ENCODE results near the gene KRT84.

The KRT84 gene

DNA sequence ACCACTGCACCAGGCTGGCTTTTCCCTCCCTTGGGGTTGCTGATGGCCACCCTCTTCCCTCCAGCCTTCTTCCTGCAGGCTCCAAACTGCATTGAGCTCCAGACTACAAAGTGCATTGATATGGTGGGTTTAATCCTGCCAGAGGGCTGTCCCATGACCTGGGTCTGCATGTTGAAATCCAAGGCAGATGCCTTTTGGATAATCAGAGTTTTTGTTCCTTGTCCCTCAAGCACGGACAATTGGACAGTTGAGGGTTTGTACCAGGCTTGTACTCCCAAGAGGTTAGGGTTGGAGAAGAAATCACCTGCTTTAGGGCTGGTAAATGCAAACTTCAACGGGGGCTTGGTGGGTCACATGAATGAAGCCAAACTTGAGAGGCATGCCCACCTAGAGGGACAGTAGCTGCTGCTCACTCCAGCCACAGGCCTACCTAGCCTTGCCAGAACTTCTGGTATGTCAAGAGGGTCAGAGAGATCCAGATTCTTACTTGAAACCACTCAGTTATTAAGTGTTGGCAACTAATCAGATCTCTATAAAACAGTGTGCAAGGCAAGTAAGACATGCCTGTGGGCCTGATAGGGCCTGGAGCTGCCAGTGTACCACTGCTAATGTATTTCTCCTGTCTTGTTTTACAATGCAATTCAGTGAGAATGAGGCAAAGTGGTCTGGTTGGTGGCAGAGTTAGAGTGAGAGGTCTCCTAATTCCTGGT is 42.5 kb downstream of the KRT84 start:
- H3K4me1 Mint-ChIP-seq: no peaks in the 10 kb centered on the region
- H3K4me3 Mint-ChIP-seq: no peak overlapping the region
- DNase-seq (ENCODE audit: low spot score in 2 of 2) (no peak), ATAC-seq (ENCODE audit: low read depth) (no peak)
- H3K27ac Mint-ChIP-seq: no peak overlapping the region
- no peaks in the 10 kb centered on the region for H3K36me3 Mint-ChIP-seq
- H3K9me3 Mint-ChIP-seq: peaks cover 2% of the 10 kb centered on the region
- peaks cover 16% of the 10 kb centered on the region for H3K27me3 Mint-ChIP-seq

DNA sequence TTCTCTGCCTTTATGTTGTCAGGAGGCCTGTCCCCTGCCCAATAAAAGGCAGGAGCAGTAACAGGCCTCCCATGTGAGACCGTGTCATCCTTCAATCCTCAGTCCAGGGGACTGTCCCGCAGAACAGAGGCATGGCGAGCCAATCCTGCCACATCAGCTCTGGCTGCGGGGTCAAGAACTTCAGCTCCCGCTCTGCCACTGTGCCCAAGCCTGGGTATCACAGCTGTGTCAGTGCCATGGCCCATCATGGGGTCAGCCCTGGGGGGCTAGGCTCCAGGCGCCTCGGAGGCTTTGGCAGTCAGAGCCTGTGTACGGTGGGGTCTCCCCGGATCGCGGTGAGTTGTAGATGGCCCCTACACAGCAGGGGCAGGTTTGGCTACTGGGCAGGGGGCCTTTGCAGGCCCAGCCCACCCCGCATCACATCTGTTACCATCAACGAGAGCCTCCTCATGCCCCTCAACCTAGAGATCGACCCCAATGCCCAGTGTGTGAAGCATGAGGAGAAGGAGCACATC is 44.3 kb downstream of the KRT84 start:
- Mint-ChIP-seq H3K36me3 (no peaks in the 10 kb centered on the region), H3K4me1 (no peaks in the 10 kb centered on the region), H3K9me3 (peaks cover 5% of the 10 kb centered on the region), H3K27ac (no peak overlapping the region), H3K27me3 (peaks cover 18% of the 10 kb centered on the region), H3K4me3 (no peak overlapping the region)
- DNase-seq (ENCODE audit: low spot score in 2 of 2): no peak
- ATAC-seq (ENCODE audit: low read depth): no peak

DNA sequence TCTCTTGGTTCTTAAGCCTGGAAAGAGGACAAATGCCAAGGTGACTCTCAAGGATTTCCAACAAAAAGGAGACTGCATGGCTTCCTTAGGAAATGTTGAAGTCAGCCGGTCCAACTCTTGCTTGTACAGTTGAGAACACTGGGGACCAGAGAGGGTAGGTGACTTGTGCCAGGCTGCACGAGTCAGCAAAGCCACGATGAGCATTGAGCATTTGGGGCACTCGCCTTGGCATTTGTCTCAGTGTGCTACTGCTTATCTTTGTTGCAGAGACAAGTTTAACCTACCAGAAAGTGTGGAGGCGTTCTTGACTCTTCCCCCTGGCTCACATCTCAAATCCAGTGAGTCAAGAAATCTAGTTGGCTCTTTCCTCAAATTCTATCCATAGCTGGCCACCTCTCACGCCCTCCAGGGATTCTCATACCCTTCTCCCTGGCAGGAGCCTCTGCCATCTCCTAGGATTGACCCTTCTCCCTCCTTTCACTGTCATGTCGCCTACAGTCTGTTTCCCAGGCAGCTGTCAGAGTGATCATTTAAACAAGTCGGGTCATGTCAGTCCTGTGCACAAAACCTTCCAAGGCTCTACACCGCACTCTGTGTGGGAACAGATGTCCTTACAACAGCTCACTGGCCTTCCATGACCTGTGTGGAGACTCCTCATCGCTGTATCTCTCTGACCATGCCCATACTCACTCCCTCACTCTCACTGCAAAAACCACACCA is 47.1 kb downstream of the KRT84 start:
- DNase-seq (ENCODE audit: low spot score in 2 of 2) (no peak), ATAC-seq (ENCODE audit: low read depth) (no peak)
- H3K27me3 Mint-ChIP-seq: peaks cover 24% of the 10 kb centered on the region
- H3K4me1 Mint-ChIP-seq: no peaks in the 10 kb centered on the region
- peaks cover 3% of the 10 kb centered on the region for H3K9me3 Mint-ChIP-seq
- no peak overlapping the region for H3K27ac Mint-ChIP-seq
- no peaks in the 10 kb centered on the region for H3K36me3 Mint-ChIP-seq
- H3K4me3 Mint-ChIP-seq: no peak overlapping the region

DNA sequence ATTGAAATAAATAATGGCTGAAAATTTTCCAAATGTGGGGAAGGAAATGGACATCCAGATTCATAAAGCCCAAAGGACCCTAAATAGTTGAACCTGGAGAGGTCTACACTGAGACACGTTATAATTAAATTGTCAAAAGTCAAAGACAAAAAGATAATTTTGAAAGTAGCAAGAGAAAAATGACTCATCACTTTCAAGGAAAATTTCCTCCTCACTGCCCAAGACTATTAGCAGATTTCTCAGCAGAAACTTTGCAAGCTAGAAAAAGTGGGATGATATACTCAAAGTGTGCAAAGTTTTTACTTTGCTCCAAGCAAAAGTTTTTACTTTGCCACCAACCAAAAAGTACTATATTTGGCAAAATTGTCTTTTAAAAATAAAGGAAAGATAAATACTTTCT is 48.4 kb downstream of the KRT84 start:
- Mint-ChIP-seq H3K4me3 (no peak overlapping the region), H3K36me3 (no peaks in the 10 kb centered on the region), H3K27me3 (peaks cover 25% of the 10 kb centered on the region), H3K9me3 (peaks cover 3% of the 10 kb centered on the region), H3K27ac (no peak overlapping the region), H3K4me1 (no peaks in the 10 kb centered on the region)
- ATAC-seq (ENCODE audit: low read depth) (no peak), DNase-seq (ENCODE audit: low spot score in 2 of 2) (no peak)

DNA sequence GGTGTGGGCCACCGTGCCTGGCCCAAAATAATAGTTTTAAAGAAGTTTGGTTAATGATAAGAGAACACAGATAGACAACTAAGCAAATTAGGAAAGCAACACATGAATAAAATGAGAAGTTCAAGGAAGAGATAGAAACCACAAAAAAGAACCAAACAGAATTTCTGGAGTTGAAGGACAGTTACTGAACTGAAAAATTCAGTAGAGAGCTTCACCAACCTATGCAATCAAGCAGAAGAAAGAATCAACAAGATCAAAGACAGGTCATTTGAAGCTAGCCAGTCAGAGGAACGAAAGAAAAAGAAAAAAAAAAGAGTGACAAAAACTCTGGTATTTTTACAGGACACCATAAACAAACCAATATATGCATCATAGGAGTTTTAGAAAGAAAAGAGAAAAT is 48.8 kb downstream of the KRT84 start:
- Mint-ChIP-seq H3K4me1 (no peaks in the 10 kb centered on the region), H3K27ac (no peak overlapping the region), H3K9me3 (peaks cover 3% of the 10 kb centered on the region), H3K27me3 (peaks cover 27% of the 10 kb centered on the region), H3K4me3 (no peak overlapping the region), H3K36me3 (no peaks in the 10 kb centered on the region)
- DNase-seq (ENCODE audit: low spot score in 2 of 2) (no peak), ATAC-seq (ENCODE audit: low read depth) (no peak)

DNA sequence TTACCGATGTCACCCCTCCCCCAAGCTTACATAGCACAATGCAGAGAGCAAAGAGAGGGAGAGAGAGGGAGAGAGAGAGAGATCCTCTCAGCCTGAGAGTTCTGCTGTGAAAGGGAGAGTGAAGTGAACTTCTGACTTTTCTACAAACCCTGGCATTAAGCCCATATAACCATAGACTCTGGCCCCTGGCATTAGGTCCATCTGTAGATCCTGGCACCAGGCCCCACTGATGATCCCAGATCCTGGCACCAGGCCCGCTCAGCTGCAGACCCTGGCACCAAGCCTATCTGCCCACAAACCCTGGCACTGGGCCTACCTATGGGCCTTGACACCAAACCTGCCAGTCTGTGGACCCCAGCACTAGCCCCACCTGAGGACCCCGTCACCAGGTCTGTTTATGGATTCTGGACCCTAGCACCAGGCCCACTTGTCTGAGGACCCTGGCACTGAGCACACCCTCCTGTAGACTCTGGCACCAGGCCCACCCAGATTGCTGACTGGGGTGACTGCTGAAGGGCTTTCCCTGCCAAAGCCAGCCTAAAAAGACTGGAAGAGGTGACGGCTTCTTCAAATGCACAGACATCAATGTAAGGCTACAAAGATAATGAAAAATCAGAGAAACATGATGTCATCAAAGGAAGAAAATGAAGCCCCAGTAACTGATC is 49.7 kb downstream of the KRT84 start:
- H3K27ac Mint-ChIP-seq: no peak overlapping the region
- H3K27me3 Mint-ChIP-seq: peaks cover 29% of the 10 kb centered on the region
- peaks cover 3% of the 10 kb centered on the region for H3K9me3 Mint-ChIP-seq
- H3K36me3 Mint-ChIP-seq: no peaks in the 10 kb centered on the region
- no peaks in the 10 kb centered on the region for H3K4me1 Mint-ChIP-seq
- ATAC-seq (ENCODE audit: low read depth): no peak
- no peak for DNase-seq (ENCODE audit: low spot score in 2 of 2)
- H3K4me3 Mint-ChIP-seq: no peak overlapping the region

DNA sequence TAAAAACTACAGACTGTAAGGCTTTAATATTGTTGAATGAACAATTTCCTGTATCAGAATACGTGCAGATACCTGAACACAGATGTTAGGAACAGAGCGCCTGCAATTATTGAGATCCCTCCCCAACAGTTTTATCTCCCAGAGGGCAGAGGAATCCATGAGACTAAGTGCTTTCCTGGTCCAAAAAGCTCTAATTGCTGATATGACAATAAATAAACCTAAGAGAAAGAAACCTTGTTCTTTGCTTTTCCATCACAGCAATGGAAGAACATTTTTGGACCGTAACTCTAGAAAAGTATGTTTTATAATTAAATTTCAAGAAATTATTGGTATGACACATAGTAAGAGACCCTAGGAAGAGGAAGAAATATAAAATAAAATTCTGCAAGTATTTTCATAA is 51.3 kb downstream of the KRT84 start:
- ATAC-seq (ENCODE audit: low read depth) (no peak), DNase-seq (ENCODE audit: low spot score in 2 of 2) (no peak)
- Mint-ChIP-seq H3K4me3 (no peak overlapping the region), H3K36me3 (no peaks in the 10 kb centered on the region), H3K27me3 (peaks cover 29% of the 10 kb centered on the region), H3K9me3 (peaks cover 3% of the 10 kb centered on the region), H3K4me1 (no peaks in the 10 kb centered on the region), H3K27ac (no peak overlapping the region)

DNA sequence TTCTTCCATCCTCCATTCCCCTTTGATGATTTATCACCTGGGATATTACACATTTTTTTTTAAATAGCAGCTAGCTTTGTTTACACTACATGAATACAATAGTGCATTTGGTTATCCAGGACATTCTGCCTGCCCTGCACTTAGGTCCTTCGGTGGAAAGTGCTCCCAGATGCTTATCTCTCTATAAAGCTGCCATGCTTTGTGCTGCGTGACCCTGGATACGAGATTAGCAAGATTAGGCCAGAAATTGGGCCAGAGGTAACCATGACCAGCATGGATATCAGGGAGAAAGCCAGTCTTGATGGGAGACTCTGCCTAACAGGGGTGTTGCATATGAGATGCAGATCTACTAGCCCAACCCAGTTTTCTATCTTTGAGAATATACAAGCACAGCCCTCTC is 52.1 kb downstream of the KRT84 start:
- ATAC-seq (ENCODE audit: low read depth) (no peak), DNase-seq (ENCODE audit: low spot score in 2 of 2) (no peak)
- H3K36me3 Mint-ChIP-seq: no peaks in the 10 kb centered on the region
- no peak overlapping the region for H3K27ac Mint-ChIP-seq
- H3K4me3 Mint-ChIP-seq: no peak overlapping the region
- peaks cover 23% of the 10 kb centered on the region for H3K27me3 Mint-ChIP-seq
- no peaks in the 10 kb centered on the region for H3K4me1 Mint-ChIP-seq
- peaks cover 3% of the 10 kb centered on the region for H3K9me3 Mint-ChIP-seq

DNA sequence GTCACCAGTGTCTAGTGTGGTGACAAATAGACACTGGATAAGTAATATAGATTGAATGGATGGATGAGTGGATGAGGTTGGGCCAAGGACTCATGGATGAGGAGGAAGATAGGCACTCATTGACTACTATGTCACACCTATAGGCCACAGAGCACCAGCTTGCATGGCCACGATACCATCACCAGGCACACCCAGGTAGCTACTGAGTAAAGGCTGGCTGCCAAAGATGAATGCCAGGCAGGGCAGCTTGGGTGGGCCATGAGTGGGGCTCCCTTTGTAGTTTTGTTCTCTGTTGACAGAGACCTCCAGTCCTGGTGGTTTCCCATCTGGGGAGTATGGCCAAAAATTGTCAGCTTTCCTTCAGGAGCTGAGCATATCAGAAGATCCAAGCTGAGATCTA is 53.1 kb downstream of the KRT84 start:
- ATAC-seq (ENCODE audit: low read depth) (no peak), DNase-seq (ENCODE audit: low spot score in 2 of 2) (no peak)
- Mint-ChIP-seq H3K27me3 (peaks cover 22% of the 10 kb centered on the region), H3K4me3 (no peak overlapping the region), H3K4me1 (peaks cover 3% of the 10 kb centered on the region), H3K9me3 (peaks cover 3% of the 10 kb centered on the region), H3K27ac (no peak overlapping the region), H3K36me3 (no peaks in the 10 kb centered on the region)

DNA sequence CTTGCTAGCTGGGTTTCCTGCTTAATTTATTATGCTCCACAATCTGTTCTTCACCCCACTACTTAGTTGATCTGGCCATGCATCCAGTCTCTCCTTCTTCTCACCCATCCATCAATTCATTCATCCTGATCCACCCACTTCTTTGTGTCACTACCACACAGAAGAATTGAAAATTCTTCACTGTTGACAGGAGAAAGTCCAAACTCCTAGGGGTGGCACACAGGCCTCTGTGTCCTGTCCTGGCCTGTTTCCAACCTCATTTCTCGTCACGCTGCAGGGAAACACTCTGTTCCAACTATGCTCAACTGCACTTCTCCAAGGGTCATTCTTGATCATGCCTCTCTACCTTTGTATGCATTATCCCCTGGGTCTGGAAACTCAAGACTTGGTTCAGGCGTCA is 53.6 kb downstream of the KRT84 start:
- DNase-seq (ENCODE audit: low spot score in 2 of 2) (no peak), ATAC-seq (ENCODE audit: low read depth) (no peak)
- Mint-ChIP-seq H3K4me1 (peaks cover 6% of the 10 kb centered on the region), H3K36me3 (no peaks in the 10 kb centered on the region), H3K27ac (no peak overlapping the region), H3K4me3 (no peak overlapping the region), H3K9me3 (peaks cover 3% of the 10 kb centered on the region), H3K27me3 (peaks cover 22% of the 10 kb centered on the region)

DNA sequence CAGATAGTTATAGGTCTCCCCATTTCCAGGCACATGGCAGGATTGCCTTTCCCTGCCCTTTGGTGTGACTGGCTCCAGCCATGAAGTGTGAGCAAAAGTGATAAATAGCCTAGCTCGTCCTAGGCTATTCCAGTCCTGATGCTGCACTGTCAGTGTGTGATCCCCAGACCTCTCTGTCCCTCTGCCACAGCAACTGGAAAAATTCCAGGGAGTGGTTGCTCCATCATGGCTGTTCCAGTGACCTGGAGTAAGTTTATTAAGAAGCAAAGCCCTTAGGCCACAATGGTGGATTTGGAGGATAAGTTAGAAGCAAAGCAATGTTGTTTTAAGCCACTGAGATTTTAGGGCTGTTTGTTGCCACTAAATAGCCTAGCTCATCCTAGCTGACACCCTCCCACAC is 54.4 kb downstream of the KRT84 start:
- Mint-ChIP-seq H3K36me3 (no peaks in the 10 kb centered on the region), H3K9me3 (no peaks in the 10 kb centered on the region), H3K27ac (no peak overlapping the region), H3K4me1 (peaks cover 6% of the 10 kb centered on the region), H3K27me3 (peaks cover 20% of the 10 kb centered on the region), H3K4me3 (no peak overlapping the region)
- no peak for ATAC-seq (ENCODE audit: low read depth)
- no peak for DNase-seq (ENCODE audit: low spot score in 2 of 2)

DNA sequence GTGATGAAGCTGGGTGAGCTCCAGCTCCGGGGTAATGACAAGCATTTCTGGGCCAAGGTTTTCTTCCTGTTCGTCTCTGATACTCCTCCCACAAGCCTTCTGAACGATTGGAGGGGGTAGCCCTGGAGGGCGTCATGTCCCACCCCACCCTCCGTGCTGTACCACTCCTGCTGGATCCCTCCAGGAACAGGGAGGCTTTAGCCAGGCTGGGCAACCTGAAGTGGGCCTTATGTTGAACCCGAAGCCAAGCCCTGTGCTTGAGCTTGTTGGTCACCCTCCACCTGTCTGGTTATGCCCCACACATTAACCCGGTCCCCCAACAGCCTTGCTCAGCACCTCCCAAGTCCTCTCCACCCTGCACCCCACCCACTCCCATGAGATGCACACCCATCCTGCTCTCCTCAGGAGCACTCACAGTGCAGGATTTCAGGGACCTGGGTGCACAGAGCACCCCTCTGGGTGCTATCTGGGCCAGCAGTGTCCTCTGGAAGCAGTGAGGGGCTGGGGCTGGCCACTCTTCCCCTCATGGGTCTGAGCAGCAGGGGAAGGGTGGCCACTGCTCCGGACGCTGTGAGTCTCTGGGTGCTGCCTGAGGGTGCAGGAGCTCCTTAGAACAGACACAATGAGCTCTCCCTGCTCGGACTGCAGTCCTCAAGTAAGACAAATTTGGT is 57.5 kb downstream of the KRT84 start:
- no peak for ATAC-seq (ENCODE audit: low read depth)
- Mint-ChIP-seq H3K9me3 (no peaks in the 10 kb centered on the region), H3K36me3 (no peaks in the 10 kb centered on the region), H3K27ac (no peak overlapping the region), H3K27me3 (peaks cover 15% of the 10 kb centered on the region), H3K4me1 (peaks cover 6% of the 10 kb centered on the region), H3K4me3 (no peak overlapping the region)
- DNase-seq (ENCODE audit: low spot score in 2 of 2): no peak

Data from memory B cell (primary cell).